Neural cell (in vitro differentiated cells): ENCODE results near the gene ARNT2.

Experiments
- CTCF ChIP-seq: fragments of 450-650 bp; IDR thresholded peaks from 2 replicates; pipeline ENCODE4 v1.5.1; 2014; ENCODE audit warnings: antibody characterized with exemption, mild to moderate bottlenecking, moderate library complexity; ENCODE audit not compliant: poor library complexity, severe bottlenecking
- EP300 ChIP-seq: fragments of 450-650 bp; conservative IDR thresholded peaks from 2 replicates; pipeline ENCODE4 v1.6.1; 2014; ENCODE audit warnings: antibody characterized with exemption, mild to moderate bottlenecking, moderate library complexity; ENCODE audit not compliant: poor library complexity, severe bottlenecking
- EZH2 ChIP-seq: fragments of 200-600, 300-800 bp; shearing (Covaris generic), sonication (generic); IDR thresholded peaks from 2 replicates; pipeline ENCODE4 v1.6.1; 2014; ENCODE audit warnings: antibody characterized with exemption, low read length, borderline replicate concordance, mild to moderate bottlenecking; ENCODE audit not compliant: insufficient read depth, poor library complexity, severe bottlenecking
- MXI1 ChIP-seq: fragments of 450-650 bp; conservative IDR thresholded peaks from 2 replicates; pipeline ENCODE4 v1.6.1; 2014; ENCODE audit warnings: antibody characterized with exemption, mild to moderate bottlenecking; ENCODE audit not compliant: poor library complexity, severe bottlenecking
- POLR2AphosphoS5 ChIP-seq: IDR thresholded peaks from 2 replicates; pipeline ENCODE4 v1.6.1; 2012
- RAD21 ChIP-seq: fragments of 450-650 bp; conservative IDR thresholded peaks from 2 replicates; pipeline ENCODE4 v1.6.1; 2014; ENCODE audit warnings: antibody characterized with exemption, mild to moderate bottlenecking, moderate library complexity
- SMC3 ChIP-seq: fragments of 450-650 bp; conservative IDR thresholded peaks from 2 replicates; pipeline ENCODE4 v1.6.1; 2014; ENCODE audit warnings: antibody characterized with exemption, mild to moderate bottlenecking, moderate library complexity; ENCODE audit not compliant: poor library complexity

GRCh38 chr15:80504931-80505330 is 100.7 kb downstream of the ARNT2 start:
- no peak for TF ChIP-seq RAD21
- TF ChIP-seq CTCF, result no peak
- TF ChIP-seq EP300, result no peak
- no peak for TF ChIP-seq POLR2AphosphoS5
- no peak for TF ChIP-seq EZH2
- no peak for TF ChIP-seq MXI1
- no peak for TF ChIP-seq SMC3
